ENCODE results near the gene SYTL3.

DNA sequence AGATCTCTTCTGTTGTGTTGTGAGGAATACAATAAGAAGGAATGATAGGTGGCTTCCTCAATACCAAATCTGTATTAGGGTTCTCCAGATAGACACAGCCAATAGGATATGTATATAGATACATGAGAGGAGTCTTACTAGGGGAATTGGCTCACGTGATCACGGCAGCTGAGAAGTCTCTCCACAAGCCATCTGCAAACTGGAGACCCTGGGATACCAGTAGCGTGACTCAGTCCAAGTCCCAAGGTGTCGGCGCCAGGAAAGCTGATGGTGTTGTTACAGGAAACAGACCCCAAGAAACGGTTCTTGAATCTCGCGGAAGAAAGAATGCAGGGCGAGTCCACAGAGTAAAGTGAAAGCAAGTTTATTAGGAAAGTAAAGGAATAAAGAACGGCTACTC lies 61.4 kb downstream of the SYTL3 start:
- TF ChIP-seq, protein P1, sequence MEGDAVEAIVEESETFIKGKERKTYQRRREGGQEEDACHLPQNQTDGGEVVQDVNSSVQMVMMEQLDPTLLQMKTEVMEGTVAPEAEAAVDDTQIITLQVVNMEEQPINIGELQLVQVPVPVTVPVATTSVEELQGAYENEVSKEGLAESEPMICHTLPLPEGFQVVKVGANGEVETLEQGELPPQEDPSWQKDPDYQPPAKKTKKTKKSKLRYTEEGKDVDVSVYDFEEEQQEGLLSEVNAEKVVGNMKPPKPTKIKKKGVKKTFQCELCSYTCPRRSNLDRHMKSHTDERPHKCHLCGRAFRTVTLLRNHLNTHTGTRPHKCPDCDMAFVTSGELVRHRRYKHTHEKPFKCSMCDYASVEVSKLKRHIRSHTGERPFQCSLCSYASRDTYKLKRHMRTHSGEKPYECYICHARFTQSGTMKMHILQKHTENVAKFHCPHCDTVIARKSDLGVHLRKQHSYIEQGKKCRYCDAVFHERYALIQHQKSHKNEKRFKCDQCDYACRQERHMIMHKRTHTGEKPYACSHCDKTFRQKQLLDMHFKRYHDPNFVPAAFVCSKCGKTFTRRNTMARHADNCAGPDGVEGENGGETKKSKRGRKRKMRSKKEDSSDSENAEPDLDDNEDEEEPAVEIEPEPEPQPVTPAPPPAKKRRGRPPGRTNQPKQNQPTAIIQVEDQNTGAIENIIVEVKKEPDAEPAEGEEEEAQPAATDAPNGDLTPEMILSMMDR (IDR thresholded peaks at IDR 0.05) = no peak
- no peak for TF ChIP-seq POLR2A (IDR thresholded peaks at IDR 0.05; ENCODE audit: low read depth)
